Measurements from ENCODE around the gene NAP1L5.
A peak's percentile ranks its signal among the peaks of the same experiment; 100 is the strongest.

The NAP1L5 gene

GRCh38 chr4:88660446-88661294 is 37.0 kb downstream of the NAP1L5 start:
- peak; percentile 46 for DNase-seq (ENCODE audit: low read depth)

GRCh38 chr4:88659890-88660208 is 37.8 kb downstream of the NAP1L5 start:
- no peak for DNase-seq (ENCODE audit: low read depth)

GRCh38 chr4:88659055-88659889 is 38.4 kb downstream of the NAP1L5 start:
- DNase-seq (ENCODE audit: low read depth) = peak; percentile 80

- DNase-seq (ENCODE audit: low read depth) = no peak
These were observed 42.4 kb downstream of the NAP1L5 start for GRCh38 chr4:88655226-88655625.

- no peak for DNase-seq (ENCODE audit: low read depth)
These were observed 44.2 kb downstream of the NAP1L5 start for GRCh38 chr4:88653371-88653946.

- no peak for DNase-seq (ENCODE audit: low read depth)
These were observed 47.9 kb downstream of the NAP1L5 start for GRCh38 chr4:88649716-88650115.

GRCh38 chr4:88646528-88647280 is 50.9 kb downstream of the NAP1L5 start:
- DNase-seq (ENCODE audit: low read depth) = no peak

GRCh38 chr4:88645994-88646393 is 51.6 kb downstream of the NAP1L5 start:
- DNase-seq (ENCODE audit: low read depth) = no peak
